HK-2 (cell line): ENCODE data around the gene COL20A1.
"Not testable (repeated sequence)": the region's sequence is repeated elsewhere in the genome, so short reads cannot be mapped to it uniquely, and the experiment has no call there.

Experiments used
- DNase-seq: peaks from one replicate; pipeline ENCODE4 v3.0.0-alpha.2; 2018; ENCODE audit not compliant: unreplicated experiment

Gene COL20A1

DNA sequence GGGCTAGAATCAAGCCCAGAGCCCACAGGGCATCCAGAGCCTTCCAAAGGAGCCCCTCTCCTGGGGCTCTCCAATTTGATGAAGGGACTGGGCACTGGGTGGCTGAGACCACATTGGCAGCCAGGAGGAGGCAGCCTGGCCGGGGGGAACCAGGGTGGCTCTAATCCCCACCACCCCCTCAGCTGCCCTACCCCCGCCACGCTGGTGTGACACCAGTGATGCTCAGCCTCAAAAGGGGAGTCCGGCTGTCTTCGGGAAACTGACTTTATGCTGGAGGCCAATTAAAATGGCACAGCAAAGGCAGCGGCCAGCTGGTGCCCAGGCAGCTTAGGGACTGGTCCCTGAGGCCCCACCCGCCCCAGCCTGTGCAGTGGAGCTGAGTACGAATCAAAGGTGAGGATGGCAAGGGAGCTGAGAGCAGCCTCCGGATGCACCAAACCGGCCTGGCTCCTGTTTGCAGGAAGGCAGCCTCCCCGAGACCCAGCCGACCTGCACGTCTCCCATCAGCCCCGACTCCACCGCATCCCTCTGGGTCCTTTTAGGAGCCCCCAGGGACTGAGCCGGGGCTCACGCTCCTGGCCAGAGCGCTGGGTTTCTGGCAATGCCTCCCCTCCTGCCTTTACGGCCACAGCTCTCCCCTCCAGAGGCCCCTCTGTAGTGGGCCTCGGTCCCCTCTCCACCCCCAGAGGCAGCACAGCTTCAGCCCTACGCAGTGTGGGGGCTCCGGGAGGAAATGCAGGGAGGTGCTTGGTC lies 39.7 kb downstream of the COL20A1 start:
- no peak for DNase-seq

DNA sequence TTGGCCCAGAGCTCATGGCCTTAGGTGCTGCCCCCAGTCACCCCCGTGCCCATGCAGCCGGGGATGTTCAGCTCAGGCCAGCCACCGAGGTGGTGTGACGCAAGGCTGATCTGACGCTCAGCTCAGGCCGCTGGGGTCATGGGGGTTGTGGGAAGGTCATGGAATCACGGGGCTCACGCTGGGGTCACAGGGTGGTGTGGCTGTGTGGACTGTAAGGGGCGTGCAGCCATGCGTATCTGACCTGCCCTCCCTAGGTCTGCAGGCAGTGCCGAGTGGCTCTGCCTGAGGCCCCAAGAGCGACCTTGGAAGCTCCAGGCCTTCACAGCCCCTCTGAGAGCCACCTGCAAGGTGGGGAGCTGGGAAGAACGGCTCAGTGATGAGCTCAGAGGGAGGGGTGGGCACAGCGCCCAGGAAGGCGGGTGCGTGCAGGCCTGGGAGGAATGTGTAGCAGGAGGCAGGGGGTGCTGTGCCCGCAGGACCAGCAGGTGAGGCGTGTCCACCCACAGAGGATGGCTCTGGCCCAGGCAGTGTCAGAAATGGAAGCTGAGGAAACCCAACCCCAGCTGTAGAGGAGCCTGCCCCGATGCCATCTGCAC lies 40.4 kb downstream of the COL20A1 start:
- no peak for DNase-seq

DNA sequence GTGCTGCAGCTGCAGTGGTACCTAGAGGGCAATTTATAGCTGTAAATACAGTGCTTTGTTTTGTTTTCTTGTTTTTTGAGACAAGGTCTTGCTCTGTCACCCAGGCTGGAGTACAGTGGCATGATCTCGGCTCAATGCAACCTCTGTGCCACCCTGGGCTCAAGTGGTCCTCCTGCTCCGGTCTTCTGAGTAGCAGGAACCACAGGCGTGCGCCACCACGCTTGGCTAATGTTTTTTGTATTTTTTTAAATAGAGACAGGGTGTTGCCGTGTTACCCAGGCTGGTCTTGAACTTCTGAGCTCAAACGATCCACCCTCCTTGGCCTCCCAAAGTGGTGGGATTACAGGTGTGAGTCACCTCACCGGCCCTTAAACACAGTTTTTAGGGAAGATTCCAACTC lies 41.4 kb downstream of the COL20A1 start:
- DNase-seq = no peak

DNA sequence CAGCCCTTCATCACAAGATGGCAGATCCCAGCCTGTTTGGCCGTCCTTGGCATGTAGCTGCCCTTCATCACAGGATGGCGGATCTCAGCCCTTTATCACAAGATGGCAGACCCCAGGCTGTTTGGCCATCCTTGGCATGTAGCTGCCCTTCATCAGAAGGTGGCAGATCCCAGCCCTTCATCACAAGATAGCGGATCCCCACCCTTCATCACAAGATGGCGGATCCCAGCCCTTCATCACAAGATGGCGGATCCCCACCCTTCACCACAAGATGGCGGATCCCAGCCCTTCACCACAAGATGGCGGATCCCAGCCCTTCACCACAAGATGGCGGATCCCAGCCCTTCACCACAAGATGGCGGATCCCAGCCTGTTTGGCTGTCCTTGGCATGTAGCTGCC lies 42.1 kb downstream of the COL20A1 start:
- not testable (repeated sequence) for DNase-seq

DNA sequence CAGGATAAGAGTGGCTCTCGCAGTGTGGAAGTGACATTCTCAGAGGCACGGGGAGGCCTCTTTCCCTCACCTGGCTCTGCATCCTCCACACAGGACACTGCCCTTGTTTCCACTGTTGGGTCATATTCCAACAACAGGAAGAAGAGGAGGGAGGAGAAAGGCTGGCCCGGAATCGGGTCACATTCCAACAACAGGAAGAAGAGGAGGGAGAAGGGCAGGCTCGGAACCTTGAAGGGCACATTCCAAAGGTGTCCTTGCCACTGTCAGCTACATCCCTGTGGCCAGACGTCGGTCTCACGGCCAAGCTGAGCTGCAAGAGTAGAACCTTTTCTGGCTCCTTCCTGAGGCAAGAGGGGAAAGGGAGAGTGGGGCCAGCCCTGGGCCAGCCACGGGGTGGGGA lies 42.7 kb downstream of the COL20A1 start:
- no peak for DNase-seq

DNA sequence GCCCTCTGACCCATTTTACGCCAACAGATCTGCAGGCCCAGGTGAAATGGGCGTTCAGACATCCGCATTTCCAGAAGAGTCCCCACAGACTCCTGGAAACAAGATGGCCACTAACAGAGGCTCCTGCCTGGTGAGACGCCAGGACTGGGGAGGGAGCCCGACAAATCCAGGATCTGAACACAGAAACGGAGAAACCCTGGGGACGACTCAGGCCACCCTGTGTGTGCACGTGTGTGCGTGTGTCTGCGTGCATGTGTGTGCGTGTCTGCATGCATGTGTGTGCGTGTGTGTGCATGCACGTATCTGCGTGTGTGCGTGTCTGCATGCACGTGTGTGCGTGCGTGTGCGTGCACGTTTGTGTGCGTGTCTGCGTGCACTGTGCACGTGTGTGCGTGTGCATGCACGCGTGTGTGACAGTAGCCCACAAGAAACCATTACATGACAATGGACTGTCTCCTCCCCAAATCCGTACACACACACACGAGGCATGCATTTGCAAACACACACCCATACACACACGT lies 43.3 kb downstream of the COL20A1 start:
- no peak for DNase-seq

DNA sequence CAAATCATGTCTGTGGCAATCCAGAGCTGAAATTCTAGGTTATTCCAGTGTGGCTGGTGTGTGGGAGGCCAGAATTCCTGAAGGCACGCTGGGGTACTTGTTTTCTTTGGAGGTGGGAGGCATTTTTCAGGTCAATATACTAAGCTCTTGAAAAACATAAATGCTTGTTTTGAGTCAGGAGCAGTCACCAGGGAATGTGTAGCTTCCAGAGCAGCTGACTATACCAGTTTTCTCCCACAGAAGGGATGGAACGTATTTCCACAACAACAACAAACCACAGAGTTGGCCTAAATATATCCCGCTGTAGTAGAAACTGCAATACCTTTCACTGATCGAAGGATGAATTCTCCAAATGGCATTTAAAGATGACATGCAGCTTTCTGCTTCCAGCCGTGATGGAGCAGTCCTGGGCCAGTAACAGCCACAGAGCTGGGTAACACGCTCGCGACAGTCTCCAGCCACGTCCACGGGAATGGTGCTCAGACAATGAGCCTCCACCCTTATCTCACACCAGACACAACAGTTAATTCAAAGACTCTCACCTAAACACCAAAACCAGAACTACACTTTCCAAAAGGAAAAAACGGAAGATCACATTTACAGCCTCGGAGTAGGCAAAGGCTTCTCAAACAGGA lies 44.9 kb downstream of the COL20A1 start:
- no peak for DNase-seq

DNA sequence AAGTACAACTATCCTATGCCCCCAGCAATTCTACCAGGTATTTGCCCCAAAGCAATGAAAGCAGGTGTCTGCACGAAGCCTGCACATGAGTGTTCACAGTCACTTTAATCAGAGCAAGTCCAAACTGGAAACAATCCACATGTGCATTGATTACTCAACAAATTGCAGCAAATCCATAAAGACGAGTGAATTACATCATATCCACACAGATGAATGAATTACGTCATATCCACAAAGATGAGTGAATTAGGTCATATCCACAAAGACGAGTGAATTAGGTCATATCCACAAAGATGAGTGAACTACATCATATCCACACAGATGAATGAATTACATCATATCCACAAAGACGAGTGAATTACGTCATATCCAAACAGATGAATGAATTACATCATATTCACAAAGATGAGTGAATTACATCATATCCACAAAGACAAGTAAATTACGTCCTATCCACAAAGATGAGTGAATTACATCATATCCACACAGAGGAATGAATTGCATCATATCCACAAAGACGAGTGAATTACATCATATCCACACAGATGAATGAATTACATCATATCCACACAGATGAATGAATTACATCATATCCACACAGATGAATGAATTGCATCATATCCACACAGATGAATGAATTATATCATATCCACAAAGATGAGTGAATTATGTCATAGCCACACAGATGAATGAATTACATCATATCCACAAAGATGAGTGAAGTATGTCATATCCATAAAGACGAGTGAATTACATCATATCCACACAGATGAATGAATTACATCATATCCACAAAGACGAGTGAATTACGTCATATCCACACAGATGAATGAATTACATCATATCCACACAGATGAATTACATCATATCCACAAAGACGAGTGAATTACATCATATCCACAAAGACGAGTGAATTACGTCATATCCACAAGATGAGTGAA lies 46.4 kb downstream of the COL20A1 start:
- DNase-seq = not testable (repeated sequence)

DNA sequence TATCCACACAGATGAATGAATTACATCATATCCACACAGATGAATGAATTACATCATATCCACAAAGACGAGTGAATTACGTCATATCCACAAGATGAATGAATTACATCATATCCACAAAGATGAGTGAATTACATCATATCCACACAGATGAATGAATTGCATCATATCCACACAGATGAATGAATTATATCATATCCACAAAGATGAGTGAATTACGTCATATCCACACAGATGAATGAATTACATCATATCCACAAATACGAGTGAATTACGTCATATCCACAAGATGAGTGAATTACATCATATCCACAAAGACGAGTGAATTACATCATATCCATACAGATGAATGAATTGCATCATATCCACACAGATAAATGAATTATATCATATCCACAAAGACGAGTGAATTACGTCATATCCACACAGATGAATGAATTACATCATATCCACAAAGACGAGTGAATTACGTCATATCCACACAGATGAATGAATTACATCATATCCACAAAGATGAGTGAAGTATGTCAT lies 47.2 kb downstream of the COL20A1 start:
- not testable (repeated sequence) for DNase-seq

DNA sequence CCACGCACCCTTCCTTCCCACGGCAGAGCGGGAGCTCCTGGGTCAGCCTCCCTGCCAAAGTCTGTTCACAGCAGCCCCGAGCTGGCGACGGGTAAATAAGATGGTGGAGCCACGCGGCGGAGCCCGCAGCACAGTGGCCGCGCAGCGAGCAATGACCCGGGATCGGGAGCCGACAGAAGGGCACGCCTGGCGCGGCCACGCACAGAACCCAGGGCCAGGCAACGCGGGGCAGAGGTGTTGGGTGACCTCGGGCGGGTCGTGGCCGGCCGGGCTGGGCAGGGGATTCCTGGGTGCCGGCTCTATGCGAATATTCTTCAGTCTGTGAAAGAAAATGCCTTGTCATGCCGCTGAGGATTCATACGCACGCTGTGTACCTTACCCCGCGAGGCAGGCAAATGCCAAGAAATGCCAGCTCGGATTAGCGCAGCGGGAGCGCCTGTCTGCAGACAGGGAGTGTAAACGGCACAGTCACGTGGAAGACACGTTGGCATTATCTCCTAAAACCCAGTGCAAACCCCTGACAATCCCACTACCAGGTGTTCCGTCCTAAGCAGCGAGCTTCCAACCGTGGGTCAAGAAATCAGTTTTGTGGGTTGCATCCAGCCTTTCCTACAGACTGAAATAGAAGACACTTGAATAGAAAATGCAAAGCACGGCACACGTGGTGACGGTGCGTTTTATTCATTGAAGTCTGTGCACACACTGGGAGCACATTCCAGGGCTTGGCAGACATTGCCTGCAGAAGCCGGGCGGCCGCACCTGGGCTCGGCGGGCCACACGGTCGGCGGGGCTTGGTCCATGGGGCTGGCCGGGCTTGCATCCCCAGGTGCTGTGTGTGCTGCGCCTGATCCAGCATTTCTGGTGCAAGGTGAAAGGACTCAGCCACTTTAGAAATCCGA lies 49.8 kb downstream of the COL20A1 start:
- no peak for DNase-seq

DNA sequence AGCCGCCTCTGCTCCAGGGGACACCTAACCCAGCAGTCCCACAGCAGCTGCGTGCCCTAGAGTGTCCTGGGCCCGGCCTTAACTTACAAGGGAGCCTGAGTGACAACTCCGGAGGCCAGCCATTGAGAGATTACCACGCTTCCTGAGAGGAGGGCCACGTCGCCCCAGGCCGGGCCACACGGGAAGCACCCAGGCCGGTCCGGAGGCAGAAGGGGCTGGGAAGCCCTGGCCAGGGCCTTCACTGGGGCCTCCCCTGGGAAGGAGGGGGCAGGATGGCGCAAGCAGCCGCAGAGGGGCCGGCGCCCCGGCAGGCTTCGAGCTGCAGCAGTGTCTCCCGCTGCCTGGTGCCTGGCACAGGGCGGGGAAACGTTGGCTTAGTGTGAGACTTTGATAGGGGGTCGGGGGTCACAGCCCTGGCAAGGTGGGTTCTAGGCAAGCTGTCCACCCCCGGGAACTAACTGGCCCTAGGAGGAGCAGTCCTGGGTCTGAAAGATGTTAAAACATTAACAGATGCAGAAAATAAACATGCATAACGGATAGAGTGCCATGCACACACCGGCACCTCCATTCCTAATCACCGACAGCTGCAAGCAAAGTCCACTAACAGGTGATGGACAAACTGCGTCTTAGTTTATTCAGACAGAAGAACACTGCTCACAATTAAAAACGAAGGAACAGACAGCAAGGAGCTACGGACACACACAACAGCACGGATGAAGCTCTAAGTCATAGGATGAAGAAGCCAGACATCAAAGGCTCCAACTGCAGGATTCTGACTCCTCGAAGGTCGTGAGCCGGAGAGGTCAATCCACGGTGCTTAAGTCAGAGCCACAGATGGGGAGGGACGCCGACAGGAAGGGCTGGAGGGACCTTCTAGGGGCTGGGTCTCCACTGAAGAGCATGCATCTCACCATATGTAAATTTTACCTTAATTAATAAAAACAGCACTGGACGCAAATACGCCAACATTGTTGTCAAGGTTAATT lies 50.8 kb downstream of the COL20A1 start:
- no peak for DNase-seq

DNA sequence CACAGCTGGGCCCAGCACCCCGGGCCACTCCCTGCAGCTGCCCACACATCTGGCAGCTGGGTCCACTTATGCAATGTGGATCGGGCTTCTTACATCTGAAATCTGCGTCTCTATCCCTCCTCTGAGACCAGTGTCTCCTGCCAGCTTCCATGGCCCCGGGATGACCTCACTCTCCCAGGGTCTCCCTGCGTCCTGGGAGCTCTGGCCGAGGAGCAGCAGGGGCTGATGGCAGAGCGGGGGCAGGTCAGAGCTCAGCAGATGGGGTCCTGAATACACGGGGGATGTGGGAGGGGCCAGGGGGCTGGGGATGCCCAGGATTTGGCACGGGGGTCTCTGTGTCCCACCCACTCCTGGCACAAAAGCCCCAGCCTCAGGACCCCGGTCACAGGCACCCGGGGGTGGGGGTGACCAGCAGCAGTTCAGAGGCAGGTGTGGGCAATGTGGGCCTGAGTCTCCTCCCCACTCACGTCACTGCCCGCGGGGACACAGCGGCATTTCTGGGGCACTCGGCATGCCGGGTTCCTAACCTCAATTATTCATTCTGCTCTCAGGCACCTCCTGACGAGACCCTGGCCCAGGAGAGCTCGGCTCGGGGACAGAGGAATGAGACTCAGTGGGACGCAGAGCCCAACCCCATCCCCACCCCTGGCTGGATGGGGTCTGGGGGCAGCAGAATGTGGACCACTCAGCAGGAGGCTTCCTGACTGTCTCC lies 51.8 kb downstream of the COL20A1 start:
- no peak for DNase-seq

DNA sequence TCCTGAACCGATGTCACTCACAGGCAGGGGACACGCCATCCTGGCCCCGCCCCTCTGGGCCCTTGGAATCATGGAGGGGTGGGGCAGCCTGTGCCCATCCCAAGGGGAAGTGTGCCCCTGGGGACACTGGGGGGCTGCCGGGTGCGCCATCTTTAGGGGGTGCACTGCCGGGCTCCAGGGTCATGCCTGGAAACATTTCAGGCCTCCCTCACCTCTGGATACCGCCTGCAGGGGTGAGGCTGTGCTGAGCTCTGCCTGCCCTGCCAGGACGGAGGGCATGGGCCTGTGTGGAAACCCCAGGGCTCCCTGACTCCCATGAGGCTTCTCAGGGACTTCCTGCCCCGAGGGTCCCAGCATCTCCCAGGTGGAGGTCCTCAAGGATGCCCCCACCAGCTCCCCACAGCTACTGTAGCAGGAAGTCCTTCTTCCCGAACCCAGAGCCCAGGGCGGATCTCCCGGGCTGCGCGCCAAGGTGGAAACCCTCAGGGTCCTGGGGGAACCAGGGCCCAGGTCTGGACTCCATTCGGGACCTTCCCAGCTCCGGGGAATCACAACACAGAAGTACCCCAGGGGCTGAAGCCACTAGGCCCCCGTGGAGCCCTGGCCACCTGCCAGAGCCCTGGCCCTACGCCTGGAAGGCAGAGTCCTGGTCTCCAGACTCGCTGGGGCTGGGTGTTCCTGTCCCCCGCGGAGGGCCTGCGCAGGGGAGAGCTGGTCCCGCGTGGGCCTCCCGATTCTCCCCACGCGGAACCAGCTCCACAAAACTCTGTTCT lies 52.5 kb downstream of the COL20A1 start:
- DNase-seq = no peak

DNA sequence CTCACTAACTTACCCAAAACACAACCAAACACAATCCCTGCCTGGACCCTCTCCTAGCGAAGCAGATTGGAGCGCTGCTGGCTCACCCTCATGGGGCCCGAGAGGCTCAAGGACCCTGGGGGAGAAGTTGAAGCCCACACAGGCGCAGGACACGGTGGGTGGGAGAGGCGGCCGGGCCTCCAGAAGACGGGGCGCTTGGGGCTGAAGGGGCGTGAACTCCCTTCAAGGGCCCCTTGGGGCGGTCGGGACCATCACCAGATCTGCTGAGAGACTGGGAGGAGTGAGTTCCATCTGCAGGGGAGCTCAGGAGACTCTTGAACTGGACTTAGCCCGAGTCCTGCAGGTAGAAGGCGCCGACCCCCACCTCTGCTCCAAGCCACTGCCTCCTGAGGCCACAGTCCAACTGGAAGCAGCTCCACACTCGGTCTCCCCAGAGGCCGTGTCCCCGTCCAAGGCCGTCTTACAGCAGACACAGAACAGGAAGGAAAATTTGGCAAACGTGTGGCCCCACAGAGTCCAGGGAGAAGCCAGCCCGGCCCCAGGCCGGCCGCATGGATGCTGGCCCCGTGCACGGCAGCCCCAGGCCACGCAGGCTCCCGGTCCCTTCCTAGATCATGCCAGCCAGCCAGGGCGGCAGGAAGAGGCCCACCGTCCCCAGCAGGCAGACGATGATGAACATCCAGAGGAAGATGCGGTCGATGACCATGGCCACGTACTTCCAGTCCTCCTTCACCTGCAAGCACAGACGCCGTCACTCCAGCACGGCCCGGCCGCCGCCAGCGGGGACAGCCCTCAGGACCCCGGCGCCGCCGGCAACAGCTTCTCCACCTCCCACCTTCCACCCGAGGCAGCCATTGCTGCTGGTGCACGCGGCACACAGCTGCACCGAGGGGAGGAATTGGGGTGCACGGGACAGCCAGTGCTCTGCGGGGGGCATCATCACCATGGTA lies 53.4 kb downstream of the COL20A1 start:
- DNase-seq = no peak

DNA sequence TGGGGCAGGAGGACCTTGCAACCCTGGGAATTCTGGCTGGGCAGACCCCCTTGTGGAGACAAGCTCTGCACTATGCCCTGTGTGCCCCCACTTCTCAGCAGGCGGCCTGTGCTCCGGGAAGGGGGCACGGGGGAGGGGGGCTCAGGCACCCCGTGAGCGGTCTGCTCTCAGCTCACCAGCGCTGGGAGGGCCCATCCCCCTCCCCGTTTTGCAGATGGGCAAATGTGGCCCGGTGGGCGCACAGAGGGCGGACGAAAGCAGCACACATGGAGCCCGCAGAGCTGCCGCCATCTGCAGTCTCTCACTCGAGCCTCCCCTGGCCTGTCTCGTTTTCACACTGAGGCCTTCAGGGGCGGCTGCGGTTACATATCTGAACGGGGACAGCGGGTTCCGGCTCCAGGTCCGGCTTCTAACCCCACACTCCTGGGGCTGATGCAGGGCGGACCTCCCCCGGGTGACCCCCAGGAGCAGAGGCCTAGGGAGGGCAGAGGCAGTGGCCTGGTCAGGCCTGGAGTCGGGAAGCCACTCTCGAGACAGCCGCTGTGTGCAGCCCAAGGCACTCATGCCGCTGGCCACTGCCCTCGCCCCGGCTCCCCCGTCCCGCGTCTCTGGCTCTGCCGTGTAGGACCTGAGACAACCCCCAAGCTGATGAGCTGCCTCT lies 54.2 kb downstream of the COL20A1 start:
- DNase-seq = no peak
